CD4-positive, alpha-beta T cell treated with Interleukin-17A for 4 hours (primary cell): ENCODE measurements around the gene PSORS1C1.

Experiments used
- DNase-seq: peaks from one replicate; pipeline ENCODE4 v3.0.0-alpha.2; 2020; ENCODE audit warnings: mixed read lengths

PSORS1C1 gene

GRCh38 chr6:31128093-31128676, 13.6 kb downstream of the PSORS1C1 start:
- peak; percentile 86 for DNase-seq

- no peak for DNase-seq
Observed at GRCh38 chr6:31129130-31129529, 14.5 kb downstream of the PSORS1C1 start.

GRCh38 chr6:31130751-31131150, 16.2 kb downstream of the PSORS1C1 start:
- DNase-seq = no peak

GRCh38 chr6:31131595-31131994, 17.0 kb downstream of the PSORS1C1 start:
- no peak for DNase-seq

GRCh38 chr6:31132806-31133205, 18.2 kb downstream of the PSORS1C1 start:
- DNase-seq = no peak

- no peak for DNase-seq
Observed at GRCh38 chr6:31135710-31136109, 21.1 kb downstream of the PSORS1C1 start.

- DNase-seq = no peak
Observed at GRCh38 chr6:31138982-31139381, 24.4 kb downstream of the PSORS1C1 start, which contains the start of gene PSORS1C2. TSS of gene PSORS1C2 (minus strand) at chr6:31139066. CDS start at chr6:31139026, 40 bp downstream.

GRCh38 chr6:31139599-31139998, 25.0 kb downstream of the PSORS1C1 start:
- DNase-seq = no peak

GRCh38 chr6:31140643-31141042, 26.0 kb downstream of the PSORS1C1 start:
- no peak for DNase-seq

- no peak for DNase-seq
Observed at GRCh38 chr6:31142361-31142761, 27.8 kb downstream of the PSORS1C1 start.

- no peak for DNase-seq
Observed at GRCh38 chr6:31143148-31143547, 28.5 kb downstream of the PSORS1C1 start.

GRCh38 chr6:31144296-31144969, 29.8 kb downstream of the PSORS1C1 start:
- DNase-seq = no peak

- DNase-seq = no peak
Observed at GRCh38 chr6:31144970-31145340, 30.4 kb downstream of the PSORS1C1 start.

GRCh38 chr6:31145386-31145785, 30.8 kb downstream of the PSORS1C1 start:
- DNase-seq = no peak

GRCh38 chr6:31149827-31150447, 35.3 kb downstream of the PSORS1C1 start:
- DNase-seq = no peak

GRCh38 chr6:31152781-31153180, 38.2 kb downstream of the PSORS1C1 start:
- no peak for DNase-seq

- DNase-seq = no peak
Observed at GRCh38 chr6:31154436-31154835, 39.8 kb downstream of the PSORS1C1 start.

- DNase-seq = no peak
Observed at GRCh38 chr6:31156641-31157040, 42.0 kb downstream of the PSORS1C1 start.

- DNase-seq = no peak
Observed at GRCh38 chr6:31157513-31158139, 43.0 kb downstream of the PSORS1C1 start, which contains the start of gene CCHCR1. TSS of gene CCHCR1 (minus strand) at chr6:31157802. CDS start at chr6:31157600, 202 bp downstream.

- peak; percentile 99 for DNase-seq
Observed at GRCh38 chr6:31158140-31158862, 43.7 kb downstream of the PSORS1C1 start, which contains the start of gene TCF19. TSS of gene TCF19 (plus strand) at chr6:31158589. CDS start at chr6:31159470, 881 bp downstream.

- peak; percentile 31 for DNase-seq
Observed at GRCh38 chr6:31158863-31159855, 44.6 kb downstream of the PSORS1C1 start.
